Ureter (tissue), 1 donor: ENCODE results near the gene CYP2D6. TPM values are rescaled to one million over a fixed set of nuclear protein-coding genes. Genes with fewer than 3 reads are reported as not detected.
A peak's percentile ranks its signal among the peaks of the same experiment; 100 is the strongest.
"Not testable (repeated sequence)": the region's sequence is repeated elsewhere in the genome, so short reads cannot be mapped to it uniquely, and the experiment has no call there.

Experiments
- DNase-seq: peaks from one replicate; pipeline ENCODE4 v3.0.0-alpha.2; 2020; ENCODE audit warnings: low spot score
- total RNA-seq: library from RNA; stranded (reverse); gene quantifications from one replicate; pipeline ENCODE4 v1.2.4, GENCODE V29; 2023
- donor health status: DM: yes; HTN: yes; CAD: no.

Gene CYP2D6
- total RNA-seq, 1 donor from 2014 or later: 2.0 TPM

GRCh38 chr22:42134100-42135020 is 3.8 kb upstream of the CYP2D6 start:
- no peak for DNase-seq

- no peak for DNase-seq
Observed at GRCh38 chr22:42132457-42132856, 1.8 kb upstream of the CYP2D6 start.

- no peak for DNase-seq
Observed at GRCh38 chr22:42131562-42131961, 952 bp upstream of the CYP2D6 start.

- DNase-seq: not testable (repeated sequence)
Observed at GRCh38 chr22:42130182-42130581, 428 bp downstream of the CYP2D6 start.

- not testable (repeated sequence) for DNase-seq
Observed at GRCh38 chr22:42128776-42129694, 1.6 kb downstream of the CYP2D6 start.

GRCh38 chr22:42128007-42128406 is 2.6 kb downstream of the CYP2D6 start:
- DNase-seq: not testable (repeated sequence)

GRCh38 chr22:42127606-42128005 is 3.0 kb downstream of the CYP2D6 start:
- no peak for DNase-seq

GRCh38 chr22:42123529-42123928 is 7.1 kb downstream of the CYP2D6 start:
- not testable (repeated sequence) for DNase-seq

GRCh38 chr22:42120231-42121021 is 10.2 kb downstream of the CYP2D6 start:
- not testable (repeated sequence) for DNase-seq

GRCh38 chr22:42116848-42117424 is 13.7 kb downstream of the CYP2D6 start:
- no peak for DNase-seq

- not testable (repeated sequence) for DNase-seq
Observed at GRCh38 chr22:42115420-42115830, 15.2 kb downstream of the CYP2D6 start.

- no peak for DNase-seq
Observed at GRCh38 chr22:42114721-42115120, 15.9 kb downstream of the CYP2D6 start.

- not testable (repeated sequence) for DNase-seq
Observed at GRCh38 chr22:42112793-42113192, 17.8 kb downstream of the CYP2D6 start.

GRCh38 chr22:42111798-42112197 is 18.8 kb downstream of the CYP2D6 start:
- DNase-seq: no peak

GRCh38 chr22:42108848-42109247 is 21.8 kb downstream of the CYP2D6 start:
- DNase-seq: no peak

- DNase-seq: not testable (repeated sequence)
Observed at GRCh38 chr22:42104332-42104860, 26.2 kb downstream of the CYP2D6 start.

GRCh38 chr22:42101199-42101598 is 29.4 kb downstream of the CYP2D6 start:
- no peak for DNase-seq

GRCh38 chr22:42091455-42091782 is 39.2 kb downstream of the CYP2D6 start:
- no peak for DNase-seq

GRCh38 chr22:42090596-42091454 is 39.8 kb downstream of the CYP2D6 start, which contains the start of gene NDUFA6:
NDUFA6 (minus strand) TSS chr22:42090772; CDS start chr22:42090744, 28 bp downstream.
- peak; percentile 99 for DNase-seq

- no peak for DNase-seq
Observed at GRCh38 chr22:42086051-42086450, 44.6 kb downstream of the CYP2D6 start.
